T-helper 22 cell (primary cell): ENCODE results near the gene FXYD6.

Experiments used
- DNase-seq: peaks from one replicate; pipeline ENCODE4 v3.0.0-alpha.2; 2020; ENCODE audit warnings: low read depth

Gene FXYD6

GRCh38 chr11:117910525-117910924, 34.1 kb upstream of the FXYD6 start:
- DNase-seq = no peak

- no peak for DNase-seq
These were observed 33.3 kb upstream of the FXYD6 start for GRCh38 chr11:117909611-117910382.

GRCh38 chr11:117908959-117909610, 32.6 kb upstream of the FXYD6 start:
- no peak for DNase-seq

GRCh38 chr11:117908109-117908895, 31.8 kb upstream of the FXYD6 start:
- no peak for DNase-seq

- peak; percentile 16 for DNase-seq
These were observed 31.0 kb upstream of the FXYD6 start for GRCh38 chr11:117907276-117908108.

GRCh38 chr11:117906710-117907109, 30.3 kb upstream of the FXYD6 start:
- DNase-seq = no peak

- no peak for DNase-seq
These were observed 29.7 kb upstream of the FXYD6 start for GRCh38 chr11:117906126-117906525.

GRCh38 chr11:117905524-117905923, 29.1 kb upstream of the FXYD6 start:
- DNase-seq = no peak

- no peak for DNase-seq
These were observed 27.3 kb upstream of the FXYD6 start for GRCh38 chr11:117903505-117904382.

GRCh38 chr11:117902001-117902845, 25.8 kb upstream of the FXYD6 start:
- DNase-seq = no peak

- DNase-seq = no peak
These were observed 25.1 kb upstream of the FXYD6 start for GRCh38 chr11:117901601-117902000.

- DNase-seq = no peak
These were observed 24.4 kb upstream of the FXYD6 start for GRCh38 chr11:117900720-117901440.

- no peak for DNase-seq
These were observed 23.7 kb upstream of the FXYD6 start for GRCh38 chr11:117900121-117900648.

- DNase-seq = no peak
These were observed 21.6 kb upstream of the FXYD6 start for GRCh38 chr11:117898059-117898458.

GRCh38 chr11:117892651-117893050, 16.2 kb upstream of the FXYD6 start:
- no peak for DNase-seq

- DNase-seq = no peak
These were observed 14.9 kb upstream of the FXYD6 start for GRCh38 chr11:117891362-117891761.

GRCh38 chr11:117888139-117888566, 11.7 kb upstream of the FXYD6 start:
- no peak for DNase-seq

- no peak for DNase-seq
These were observed 11.1 kb upstream of the FXYD6 start for GRCh38 chr11:117887431-117888138.
